M059J (cell line): Measurements from ENCODE around the gene NEMP1. TPM values are rescaled to one million over a fixed set of nuclear protein-coding genes. Genes with fewer than 3 reads are reported as not detected.
"Not testable (repeated sequence)": the region's sequence is repeated elsewhere in the genome, so short reads cannot be mapped to it uniquely, and the experiment has no call there.

Source experiments
- DNase-seq: peaks from one replicate; pipeline ENCODE4 v3.0.0-alpha.2; 2012; ENCODE audit warnings: low read depth
- total RNA-seq: library from RNA; depleted of rRNA; stranded (reverse); fragments of >200 nt; shearing (Covaris generic); gene quantifications from 2 replicates; pipeline ENCODE4 v1.2.3, GENCODE V29; 2014

The NEMP1 gene
- total RNA-seq, 1 experiment from 2014 or later, result 30.3 TPM

GRCh38 chr12:57091638-57092528 is 13.3 kb upstream of the NEMP1 start:
- DNase-seq, result no peak

- no peak for DNase-seq
Observed at GRCh38 chr12:57090924-57091637, 12.5 kb upstream of the NEMP1 start.

DNA sequence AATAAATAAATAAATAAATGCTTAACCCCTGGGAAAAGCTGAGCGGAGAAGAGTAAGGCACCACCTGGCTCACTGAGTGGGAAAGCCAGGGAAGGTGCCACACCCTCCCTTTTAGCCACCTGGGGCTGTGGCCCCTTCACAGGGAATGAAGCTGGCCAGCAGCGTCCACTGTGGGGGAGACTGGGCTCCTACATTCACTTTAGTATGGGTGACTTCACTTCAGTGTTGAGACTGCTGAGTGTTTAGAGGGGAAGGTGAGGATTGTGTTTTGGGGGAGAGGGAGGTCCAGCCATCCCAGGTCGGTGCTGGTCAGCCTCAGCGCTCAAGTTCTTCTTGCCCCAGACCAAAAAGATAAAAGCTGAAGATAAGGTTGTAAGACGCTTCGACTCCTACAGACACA is 11.9 kb upstream of the NEMP1 start:
- no peak for DNase-seq

DNA sequence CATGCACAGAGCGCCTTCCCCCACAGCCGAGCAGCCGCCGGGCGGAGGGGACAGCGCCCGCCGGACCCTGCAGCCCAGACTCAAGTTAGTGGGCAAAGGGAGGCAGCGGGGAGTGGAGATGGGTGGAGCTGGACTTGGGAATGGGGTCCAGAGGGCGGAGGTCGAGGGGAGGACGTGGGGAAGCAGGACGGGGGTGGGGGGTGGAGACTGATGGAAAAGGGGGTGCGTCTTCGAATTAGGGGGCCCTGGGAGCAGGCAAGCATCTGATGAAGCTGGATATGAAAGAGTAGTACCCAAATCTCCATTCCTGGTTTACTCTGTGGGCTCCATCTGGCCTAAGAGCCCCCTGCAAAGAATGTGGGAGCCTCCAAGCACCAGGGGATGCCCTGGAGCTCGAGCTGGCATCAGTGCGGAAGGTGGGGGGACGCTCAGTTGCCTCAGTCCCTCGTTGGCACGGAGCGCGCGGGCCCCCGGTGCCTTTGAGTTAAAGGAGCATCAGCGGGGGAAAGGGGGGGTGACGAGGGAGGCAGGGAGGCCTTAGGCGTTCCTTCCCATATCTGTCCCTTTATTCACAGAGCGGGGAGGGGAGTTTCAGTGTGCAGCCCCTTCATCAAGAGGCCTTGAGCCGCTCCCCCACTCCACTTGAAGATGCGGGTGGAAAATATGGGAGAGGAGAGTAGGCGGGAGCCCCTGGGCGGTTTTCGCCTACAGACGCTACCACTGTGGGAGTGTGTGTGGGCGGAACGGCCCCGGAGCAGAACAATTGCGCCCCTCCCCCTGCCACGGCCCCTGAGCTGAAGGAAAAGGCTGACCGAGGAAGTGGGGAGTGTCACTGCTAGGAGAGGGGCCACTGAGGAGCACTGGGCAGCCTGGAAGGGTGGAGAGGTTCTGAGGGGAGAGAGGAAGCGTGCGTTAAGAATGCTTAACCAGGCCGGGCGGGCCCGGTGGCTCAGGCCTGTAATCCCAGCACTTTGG is 11.0 kb upstream of the NEMP1 start:
- DNase-seq, result peak; percentile 42

GRCh38 chr12:57088354-57089270 is 10.0 kb upstream of the NEMP1 start, which contains the start of gene NAB2:
Gene NAB2, plus strand, starts transcription at chr12:57089114. Its CDS starts 158 bp downstream, at chr12:57089272.
- DNase-seq, result peak; percentile 90

GRCh38 chr12:57087691-57088353 is 9.2 kb upstream of the NEMP1 start:
- DNase-seq, result peak; percentile 93

GRCh38 chr12:57087010-57087690 is 8.6 kb upstream of the NEMP1 start:
- peak; percentile 82 for DNase-seq

DNA sequence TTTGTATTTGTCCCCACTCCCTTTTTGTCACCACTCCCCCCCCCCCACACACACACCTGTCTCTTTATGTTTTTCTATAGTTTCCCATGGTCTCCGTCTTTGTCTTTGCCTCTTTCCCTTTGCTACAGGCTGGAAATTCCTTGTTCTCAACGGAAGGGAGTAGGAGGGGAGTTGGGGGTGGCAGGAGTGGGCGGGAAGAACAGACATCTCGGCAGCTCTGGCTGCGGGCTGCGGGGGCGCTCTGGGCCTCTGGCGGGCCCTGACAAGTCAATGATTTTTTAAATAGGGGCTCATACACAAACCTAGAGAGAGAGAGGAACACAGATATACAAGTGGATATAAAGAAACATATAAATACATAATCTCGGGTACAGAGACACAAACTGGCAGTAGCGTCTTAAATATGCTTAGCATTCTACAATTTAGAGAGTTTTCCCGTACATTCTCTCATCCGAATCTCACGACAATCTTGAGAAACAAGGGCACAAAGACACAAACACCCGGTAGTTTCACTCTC is 8.0 kb upstream of the NEMP1 start:
- DNase-seq, result peak; percentile 65

DNA sequence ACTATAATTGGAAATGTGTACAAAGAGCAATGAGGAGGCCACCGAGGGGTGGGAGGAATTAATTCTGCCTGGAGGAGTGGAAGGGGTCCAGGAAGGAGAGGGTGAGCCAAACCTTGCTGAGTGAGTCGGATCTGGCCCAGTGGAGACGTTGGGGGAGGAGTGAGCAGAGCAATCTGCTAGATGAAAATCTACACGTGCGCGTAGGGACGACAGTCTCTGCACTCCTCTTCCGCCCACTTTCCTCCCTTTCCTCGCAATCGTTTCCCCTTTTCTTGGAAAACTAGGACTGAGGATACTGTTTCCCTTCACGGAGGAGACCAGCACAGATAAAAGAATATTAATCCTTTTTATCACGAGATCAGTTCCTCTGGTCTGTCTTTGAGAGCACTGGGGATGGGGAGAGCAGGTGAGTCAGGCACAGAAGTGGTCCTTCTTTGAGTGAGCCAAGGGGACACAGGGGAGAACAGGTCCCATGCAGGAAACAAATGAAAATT is 7.5 kb upstream of the NEMP1 start:
- no peak for DNase-seq

GRCh38 chr12:57080855-57081254 is 2.3 kb upstream of the NEMP1 start:
- DNase-seq, result no peak

- peak; percentile 19 for DNase-seq
Observed at GRCh38 chr12:57079821-57080220, 1.2 kb upstream of the NEMP1 start.

- not testable (repeated sequence) for DNase-seq
Observed at GRCh38 chr12:57073566-57074450, 4.8 kb downstream of the NEMP1 start.

DNA sequence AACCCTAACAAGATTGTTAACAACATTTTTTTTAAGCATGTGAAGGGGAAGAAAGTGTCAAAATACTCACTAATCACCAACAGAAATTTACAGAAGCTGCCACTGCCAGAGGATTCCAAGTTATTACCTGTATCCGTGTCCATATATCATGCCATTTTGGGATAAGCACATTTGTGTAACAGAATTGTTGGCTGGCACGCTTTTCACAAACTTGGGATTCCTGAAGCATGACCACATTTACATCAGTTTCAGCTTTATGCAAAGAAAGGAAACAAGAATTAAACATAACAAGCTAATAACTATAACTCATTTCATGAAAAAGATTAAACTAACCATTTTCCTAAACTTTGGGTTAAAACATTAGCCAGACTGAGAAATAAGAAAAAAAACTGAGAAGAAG is 5.9 kb downstream of the NEMP1 start:
- DNase-seq, result no peak

DNA sequence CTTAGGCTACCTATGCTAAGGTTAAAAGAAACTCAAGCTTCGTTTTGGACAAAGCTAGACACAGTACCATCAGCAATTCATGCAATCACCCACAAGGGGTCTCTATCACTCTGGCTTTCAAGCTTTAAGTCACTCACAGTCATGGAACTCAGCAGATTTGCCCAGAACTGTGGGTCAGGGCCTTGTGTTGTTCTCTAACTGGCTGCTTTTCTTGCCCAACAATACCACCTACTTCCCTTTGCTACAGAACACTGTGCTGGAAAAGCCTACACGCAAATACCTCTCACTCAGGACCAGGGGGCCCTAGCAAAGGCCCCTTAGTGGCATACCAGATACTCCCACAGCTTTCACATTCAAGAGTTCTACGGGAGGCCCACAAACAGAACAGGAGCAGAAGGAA is 9.1 kb downstream of the NEMP1 start:
- peak; percentile 71 for DNase-seq

- no peak for DNase-seq
Observed at GRCh38 chr12:57066245-57066644, 12.3 kb downstream of the NEMP1 start.

DNA sequence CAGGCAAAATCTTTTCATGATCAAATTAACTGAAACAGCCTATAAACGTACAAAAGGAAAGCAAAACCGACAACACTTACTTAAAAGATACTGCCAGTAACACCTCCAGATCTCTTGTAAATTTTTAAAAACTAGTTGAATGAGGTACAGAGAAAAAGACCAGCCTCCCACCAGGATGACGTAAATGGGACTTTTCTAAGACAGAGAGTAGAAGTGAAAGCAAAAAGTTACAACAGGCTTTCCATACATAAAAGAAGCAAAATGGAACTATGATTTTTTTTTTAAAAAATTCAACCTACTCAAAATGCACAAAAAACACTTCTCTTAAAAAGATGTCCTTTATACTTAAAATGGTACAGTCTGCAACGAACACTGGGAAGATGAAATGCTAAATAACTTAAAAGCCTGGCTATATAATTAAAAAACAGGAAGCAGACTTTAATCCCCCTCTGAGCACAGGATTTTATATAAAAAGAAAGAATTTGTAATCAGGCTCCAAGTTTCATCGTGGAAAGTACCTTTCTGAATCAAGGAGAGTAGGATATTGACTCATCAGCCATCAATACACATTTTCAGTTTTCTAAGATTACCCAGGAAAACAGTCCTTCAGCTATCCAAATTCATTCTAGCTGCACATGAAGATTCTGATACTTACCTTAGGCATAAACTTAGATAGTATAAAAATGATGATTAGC is 14.5 kb downstream of the NEMP1 start:
- no peak for DNase-seq

DNA sequence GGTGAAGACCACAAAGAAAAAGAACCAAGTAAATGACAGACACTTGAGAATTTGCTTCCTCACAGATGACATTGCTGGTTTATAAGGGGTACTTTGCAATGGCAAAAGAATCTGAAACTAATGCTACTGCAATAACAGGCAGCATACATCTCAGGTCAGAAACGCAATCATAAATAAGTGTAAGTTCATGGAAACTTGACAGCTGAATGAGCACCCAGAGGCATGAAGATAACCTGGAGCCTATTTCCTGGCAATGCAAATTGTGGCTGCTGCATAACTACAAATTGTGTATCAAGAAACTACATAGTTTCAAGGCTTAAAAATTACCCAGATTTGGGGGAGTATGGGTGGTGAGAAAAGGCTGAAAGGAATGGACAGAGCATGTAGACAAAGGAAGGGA is 20.1 kb downstream of the NEMP1 start:
- no peak for DNase-seq
